Measurements from ENCODE around the gene ITGA2B. TPM values are rescaled to one million over a fixed set of nuclear protein-coding genes. Genes with fewer than 3 reads are reported as not detected.

Gene ITGA2B
- total RNA-seq, 4 donors from 2014 or later: 0.14 to 0.32 TPM; not detected in 2

- in situ Hi-C loops (cut with MboI; ENCODE audit: low pct_ligation_motif_present in 1 of 4, low pct_unique_long_range_greater_than_20kb in 1 of 4, low sequenced_read_pairs in 3 of 4): loop anchor here in 1 of 4 donors (10.0 kb wide), 1 partner anchor 113 kb away; the partner anchor contains the start of gene UBTF
- no peak for DNase-seq
- 67 to 82% methylated on average over 2 to 7 of the region's 7 CpGs for WGBS, 2 donors (ENCODE audit: low coverage in 1 of 2)
- no peaks in the 10 kb centered on the region for H3K27me3 ChIP-seq
- TF ChIP-seq POLR2AphosphoS5 (IDR thresholded peaks at IDR 0.05) (no peak), POLR2A (IDR thresholded peaks at IDR 0.05) (no peak), CTCF (IDR thresholded peaks at IDR 0.05) (no peak), EP300 (IDR thresholded peaks at IDR 0.05; ENCODE audit: low read depth) (no peak)
- H3K4me1 ChIP-seq: peaks cover 8 to 35% (median 25%) of the 10 kb centered on the region in 4 donors
- H3K9me3 ChIP-seq: no peaks in the 10 kb centered on the region
- H3K27ac ChIP-seq: no peak overlapping the region
- intact Hi-C loops (cut with DNase I; ENCODE audit: low total_unique reads): no loop called here
- no peak overlapping the region for H3K4me3 ChIP-seq
- H3K36me3 ChIP-seq: no peaks in the 10 kb centered on the region
Measured at GRCh38 chr17:44327715-44328449, 61.6 kb downstream of the ITGA2B start.

DNA sequence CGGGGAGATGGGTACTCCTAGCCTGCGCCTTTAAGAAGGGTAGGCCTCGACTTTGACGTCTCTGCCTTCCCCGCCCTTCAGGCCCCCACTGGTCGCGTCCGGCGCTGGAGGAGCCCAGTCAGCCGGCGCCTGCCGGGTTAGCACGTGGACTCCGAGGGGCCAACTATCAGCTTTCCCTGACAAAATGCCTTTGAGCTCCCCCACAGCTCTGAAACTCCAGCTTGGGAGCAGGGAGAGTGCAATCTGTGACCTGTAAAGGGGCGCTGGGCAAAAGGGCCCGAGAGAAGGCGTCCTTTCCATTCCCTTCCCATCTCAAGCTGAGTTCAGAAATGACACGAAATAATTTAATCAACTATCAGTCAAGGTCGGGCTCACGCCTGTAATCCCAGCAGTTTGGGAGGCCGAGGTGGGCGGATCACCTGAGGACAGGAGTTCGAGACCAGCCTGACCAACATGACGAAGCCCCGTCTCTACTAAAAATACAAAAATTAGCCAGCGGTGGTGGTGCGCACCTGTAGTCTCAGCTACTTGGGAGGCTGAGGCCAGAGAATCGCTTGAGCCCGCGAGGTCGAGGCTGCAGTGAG lies 62.5 kb downstream of the ITGA2B start:
- Histone ChIP-seq H3K9me3 (no peaks in the 10 kb centered on the region), H3K36me3 (no peaks in the 10 kb centered on the region), H3K27me3 (no peaks in the 10 kb centered on the region), H3K4me1 (peaks cover 8 to 38% (median 25%) of the 10 kb centered on the region in 4 donors), H3K27ac (peak overlapping the region; percentile 93 to 98 (median 96)), H3K4me3 (peak overlapping the region in 3 of 4 donors; percentile 71 to 97 (median 95))
- TF ChIP-seq POLR2A (IDR thresholded peaks at IDR 0.05) (no peak), POLR2AphosphoS5 (IDR thresholded peaks at IDR 0.05) (peak; percentile 36 to 78 (median 59))
- WGBS, 2 donors (ENCODE audit: low coverage in 1 of 2): 27 to 93% methylated on average over 3 to 30 of the region's 31 CpGs
- DNase-seq: peak; percentile 98
- in situ Hi-C loops (cut with MboI; ENCODE audit: low pct_ligation_motif_present in 1 of 4, low pct_unique_long_range_greater_than_20kb in 1 of 4, low sequenced_read_pairs in 3 of 4) (loop anchor here in 1 of 4 donors (10.0 kb wide), 1 partner anchor 112 kb away; the partner anchor contains the start of gene UBTF), intact Hi-C loops (cut with DNase I; ENCODE audit: low total_unique reads) (no loop called here)

GRCh38 chr17:44324571-44325275 lies 64.7 kb downstream of the ITGA2B start, which contains the start of gene SLC25A39:
Gene SLC25A39 (minus strand): TSS chr17:44324823. CDS start chr17:44323562, 1,261 bp downstream.
- intact Hi-C loops (cut with DNase I; ENCODE audit: low total_unique reads) (loop anchor here (1.0 to 2.0 kb wide), 2 partner anchors 23 to 106 kb away; partner anchors contain the start of gene UBTF), in situ Hi-C loops (cut with MboI; ENCODE audit: low pct_ligation_motif_present in 1 of 4, low pct_unique_long_range_greater_than_20kb in 1 of 4, low sequenced_read_pairs in 3 of 4) (loop anchor here in 1 of 4 donors (10.0 kb wide), 1 partner anchor 110 kb away; the partner anchor contains the start of gene UBTF)
- Histone ChIP-seq H3K27ac (peak within 1 kb of the TSS; percentile 93 to 98 (median 96)), H3K36me3 (peaks cover 0 to 20% (median 5%) of the 10 kb centered on the region in 4 donors), H3K4me1 (peaks cover 8 to 30% (median 25%) of the 10 kb centered on the region in 4 donors), H3K27me3 (no peaks in the 10 kb centered on the region), H3K4me3 (peak within 1 kb of the TSS; percentile 67 to 97 (median 83)), H3K9me3 (no peaks in the 10 kb centered on the region)
- WGBS, 2 donors (ENCODE audit: low coverage in 1 of 2): 0% methylated on average over 35 of the region's 85 CpGs; no CpG with 5 or more reads in 1 of the 2 donors
- TF ChIP-seq CTCF (IDR thresholded peaks at IDR 0.05) (no peak), EP300 (IDR thresholded peaks at IDR 0.05; ENCODE audit: low read depth) (no peak), POLR2AphosphoS5 (IDR thresholded peaks at IDR 0.05) (peak; percentile 85 to 88 (median 86)), POLR2A (IDR thresholded peaks at IDR 0.05) (peak; percentile 63)
- DNase-seq: peak; percentile 96

DNA sequence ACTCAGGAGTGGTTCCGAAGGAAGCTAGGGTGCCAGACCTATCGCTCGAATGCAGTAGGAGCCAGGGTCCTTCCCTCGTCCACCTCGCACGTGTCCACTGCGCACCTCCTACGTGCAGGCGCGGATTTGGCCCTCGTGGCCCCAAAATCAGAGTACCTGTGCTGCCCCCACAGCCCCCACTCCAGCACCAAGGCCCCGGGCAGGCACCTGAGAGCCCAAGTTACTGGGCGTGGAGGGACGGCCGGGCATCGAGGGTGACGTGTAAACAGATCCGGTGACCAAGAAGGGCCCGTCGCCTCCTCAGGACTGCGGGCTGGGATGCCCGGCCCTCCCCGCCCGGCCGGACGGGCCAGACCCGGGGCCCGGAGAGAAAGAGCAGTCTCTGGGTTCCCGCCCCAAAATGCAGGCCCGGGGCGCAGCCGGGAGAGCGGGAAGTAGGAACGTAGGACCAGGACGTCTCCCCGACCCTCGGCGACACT lies 65.3 kb downstream of the ITGA2B start:
- H3K27me3 ChIP-seq: no peaks in the 10 kb centered on the region
- TF ChIP-seq POLR2AphosphoS5 (IDR thresholded peaks at IDR 0.05): no peak
- no peak for TF ChIP-seq CTCF (IDR thresholded peaks at IDR 0.05)
- TF ChIP-seq POLR2A (IDR thresholded peaks at IDR 0.05): no peak
- TF ChIP-seq EP300 (IDR thresholded peaks at IDR 0.05; ENCODE audit: low read depth): no peak
- in situ Hi-C loops (cut with MboI; ENCODE audit: low pct_ligation_motif_present in 1 of 4, low pct_unique_long_range_greater_than_20kb in 1 of 4, low sequenced_read_pairs in 3 of 4): loop anchor here in 1 of 4 donors (10.0 kb wide), 1 partner anchor 109 kb away; the partner anchor contains the start of gene UBTF
- peak; percentile 35 for DNase-seq
- intact Hi-C loops (cut with DNase I; ENCODE audit: low total_unique reads): loop anchor here (1.0 to 2.0 kb wide), 2 partner anchors 23 to 105 kb away; partner anchors contain the start of gene UBTF
- H3K9me3 ChIP-seq: no peaks in the 10 kb centered on the region
- WGBS, 2 donors (ENCODE audit: low coverage in 1 of 2): 2% methylated on average over 28 of the region's 38 CpGs; no CpG with 5 or more reads in 1 of the 2 donors
- peaks cover 8 to 30% (median 25%) of the 10 kb centered on the region in 4 donors for H3K4me1 ChIP-seq
- peak overlapping the region; percentile 67 to 97 (median 83) for H3K4me3 ChIP-seq
- peaks cover 0 to 20% (median 5%) of the 10 kb centered on the region in 4 donors for H3K36me3 ChIP-seq
- peak overlapping the region; percentile 93 to 98 (median 96) for H3K27ac ChIP-seq
